Stimulated activated effector memory CD8-positive, alpha-beta T cell treated with anti-CD3 and anti-CD28 coated beads, Interleukin-12 subunit alpha, Interleukin-12 subunit beta, amount 100 ng/mL, for 72 hours (primary cell): ENCODE data around the gene COL24A1.
"Not testable (repeated sequence)": the region's sequence is repeated elsewhere in the genome, so short reads cannot be mapped to it uniquely, and the experiment has no call there.

Source experiments
- ATAC-seq: fragments of 150-1000 bp; cut with Tn5 transposase; 2 replicates; pipeline ENCODE4 v1.10.0; 2021
- DNase-seq, 2 donors: peaks; one replicate each; pipeline ENCODE4 v3.0.0; 2021 to 2022; ENCODE audit warnings: low spot score in 2 of 2
- H3K27ac Mint-ChIP-seq: one replicate; pipeline ENCODE4 v1.8.0; 2022; ENCODE audit warnings: mild to moderate bottlenecking, mixed read lengths
- H3K36me3 Mint-ChIP-seq: one replicate; pipeline ENCODE4 v1.8.0; 2022; ENCODE audit warnings: mild to moderate bottlenecking, mixed read lengths
- H3K4me1 Mint-ChIP-seq: one replicate; pipeline ENCODE4 v1.8.0; 2022; ENCODE audit warnings: mixed read lengths
- H3K4me3 Mint-ChIP-seq: one replicate; pipeline ENCODE4 v1.8.0; 2022; ENCODE audit warnings: mild to moderate bottlenecking, mixed read lengths
- H3K9me3 Mint-ChIP-seq: one replicate; pipeline ENCODE4 v1.8.0; 2022; ENCODE audit warnings: mixed read lengths

Gene COL24A1

GRCh38 chr1:85863639-85864038, 292.9 kb downstream of the COL24A1 start:
- not testable (repeated sequence) for DNase-seq, H3K4me1 Mint-ChIP-seq, H3K9me3 Mint-ChIP-seq, H3K36me3 Mint-ChIP-seq, H3K4me3 Mint-ChIP-seq, ATAC-seq, H3K27ac Mint-ChIP-seq

GRCh38 chr1:85862456-85862855, 294.1 kb downstream of the COL24A1 start:
- no peaks in the 10 kb centered on the region for H3K36me3 Mint-ChIP-seq
- no peak overlapping the region for H3K27ac Mint-ChIP-seq
- H3K4me1 Mint-ChIP-seq: no peaks in the 10 kb centered on the region
- no peak overlapping the region for H3K4me3 Mint-ChIP-seq
- DNase-seq (no peak), ATAC-seq (no peak)
- peaks cover 2% of the 10 kb centered on the region for H3K9me3 Mint-ChIP-seq

GRCh38 chr1:85857991-85858390, 298.6 kb downstream of the COL24A1 start:
- Mint-ChIP-seq H3K27ac (no peak overlapping the region), H3K36me3 (no peaks in the 10 kb centered on the region), H3K4me1 (no peaks in the 10 kb centered on the region), H3K9me3 (peaks cover 5% of the 10 kb centered on the region), H3K4me3 (no peak overlapping the region)
- ATAC-seq: no peak
- DNase-seq: no peak

- DNase-seq (no peak), ATAC-seq (no peak)
- H3K4me1 Mint-ChIP-seq: no peaks in the 10 kb centered on the region
- no peaks in the 10 kb centered on the region for H3K36me3 Mint-ChIP-seq
- no peaks in the 10 kb centered on the region for H3K9me3 Mint-ChIP-seq
- H3K4me3 Mint-ChIP-seq: no peak overlapping the region
- H3K27ac Mint-ChIP-seq: no peak overlapping the region
These were observed 306.3 kb downstream of the COL24A1 start for GRCh38 chr1:85850238-85850637.

- H3K36me3 Mint-ChIP-seq: no peaks in the 10 kb centered on the region
- H3K4me1 Mint-ChIP-seq: no peaks in the 10 kb centered on the region
- ATAC-seq: no peak
- DNase-seq: no peak
- H3K4me3 Mint-ChIP-seq: no peak overlapping the region
- H3K9me3 Mint-ChIP-seq: no peaks in the 10 kb centered on the region
- H3K27ac Mint-ChIP-seq: no peak overlapping the region
These were observed 306.9 kb downstream of the COL24A1 start for GRCh38 chr1:85849660-85850059.

GRCh38 chr1:85847356-85847755, 309.2 kb downstream of the COL24A1 start:
- H3K9me3 Mint-ChIP-seq: no peaks in the 10 kb centered on the region
- ATAC-seq (no peak), DNase-seq (no peak)
- no peaks in the 10 kb centered on the region for H3K36me3 Mint-ChIP-seq
- H3K27ac Mint-ChIP-seq: no peak overlapping the region
- no peak overlapping the region for H3K4me3 Mint-ChIP-seq
- no peaks in the 10 kb centered on the region for H3K4me1 Mint-ChIP-seq

- DNase-seq: no peak
- no peak overlapping the region for H3K4me3 Mint-ChIP-seq
- ATAC-seq: no peak
- no peaks in the 10 kb centered on the region for H3K36me3 Mint-ChIP-seq
- no peaks in the 10 kb centered on the region for H3K9me3 Mint-ChIP-seq
- no peak overlapping the region for H3K27ac Mint-ChIP-seq
- H3K4me1 Mint-ChIP-seq: no peaks in the 10 kb centered on the region
These were observed 309.9 kb downstream of the COL24A1 start for GRCh38 chr1:85846706-85847105.

GRCh38 chr1:85839459-85839858, 317.1 kb downstream of the COL24A1 start:
- H3K4me1 Mint-ChIP-seq: no peaks in the 10 kb centered on the region
- H3K9me3 Mint-ChIP-seq: no peaks in the 10 kb centered on the region

GRCh38 chr1:85838238-85838637, 318.3 kb downstream of the COL24A1 start:
- H3K27ac Mint-ChIP-seq: no peak overlapping the region
- H3K36me3 Mint-ChIP-seq: no peaks in the 10 kb centered on the region
- no peak overlapping the region for H3K4me3 Mint-ChIP-seq
- DNase-seq: no peak
- no peaks in the 10 kb centered on the region for H3K9me3 Mint-ChIP-seq
- ATAC-seq: no peak
- no peaks in the 10 kb centered on the region for H3K4me1 Mint-ChIP-seq

More at GRCh38 chr1:85839459-85839858, 317.1 kb downstream of the COL24A1 start:
- H3K27ac Mint-ChIP-seq: no peak overlapping the region
- H3K4me3 Mint-ChIP-seq: no peak overlapping the region
- H3K36me3 Mint-ChIP-seq: no peaks in the 10 kb centered on the region
- DNase-seq (no peak), ATAC-seq (no peak)

GRCh38 chr1:85836736-85837135, 319.8 kb downstream of the COL24A1 start:
- H3K4me3 Mint-ChIP-seq: no peak overlapping the region
- H3K9me3 Mint-ChIP-seq: no peaks in the 10 kb centered on the region
- ATAC-seq: no peak
- H3K27ac Mint-ChIP-seq: no peak overlapping the region
- no peaks in the 10 kb centered on the region for H3K36me3 Mint-ChIP-seq
- no peak for DNase-seq
- H3K4me1 Mint-ChIP-seq: no peaks in the 10 kb centered on the region

GRCh38 chr1:85833165-85833564, 323.4 kb downstream of the COL24A1 start:
- not testable (repeated sequence) for H3K27ac Mint-ChIP-seq, H3K36me3 Mint-ChIP-seq, H3K9me3 Mint-ChIP-seq, DNase-seq, H3K4me3 Mint-ChIP-seq, ATAC-seq, H3K4me1 Mint-ChIP-seq

- no peak overlapping the region for H3K4me3 Mint-ChIP-seq
- H3K36me3 Mint-ChIP-seq: no peaks in the 10 kb centered on the region
- peaks cover 7% of the 10 kb centered on the region for H3K9me3 Mint-ChIP-seq
- ATAC-seq: no peak
- H3K27ac Mint-ChIP-seq: no peak overlapping the region
- H3K4me1 Mint-ChIP-seq: no peaks in the 10 kb centered on the region
- DNase-seq: no peak
These were observed 325.7 kb downstream of the COL24A1 start for GRCh38 chr1:85830837-85831236.

GRCh38 chr1:85824066-85824840, 332.3 kb downstream of the COL24A1 start:
- Mint-ChIP-seq H3K36me3 (no peaks in the 10 kb centered on the region), H3K4me3 (no peak overlapping the region), H3K27ac (no peak overlapping the region), H3K4me1 (no peaks in the 10 kb centered on the region), H3K9me3 (peaks cover 2% of the 10 kb centered on the region)
- ATAC-seq (no peak), DNase-seq (no peak)

- no peak for DNase-seq
- no peak for ATAC-seq
- Mint-ChIP-seq H3K4me3 (no peak overlapping the region), H3K27ac (no peak overlapping the region), H3K36me3 (no peaks in the 10 kb centered on the region), H3K9me3 (peaks cover 2% of the 10 kb centered on the region), H3K4me1 (no peaks in the 10 kb centered on the region)
These were observed 333.9 kb downstream of the COL24A1 start for GRCh38 chr1:85822696-85823095.

- Mint-ChIP-seq H3K4me3 (no peak overlapping the region), H3K36me3 (no peaks in the 10 kb centered on the region), H3K27ac (no peak overlapping the region), H3K4me1 (no peaks in the 10 kb centered on the region), H3K9me3 (no peaks in the 10 kb centered on the region)
- no peak for ATAC-seq
- DNase-seq: no peak
These were observed 338.2 kb downstream of the COL24A1 start for GRCh38 chr1:85818371-85818770.

GRCh38 chr1:85816606-85817005, 340.0 kb downstream of the COL24A1 start:
- H3K4me3 Mint-ChIP-seq: no peak overlapping the region
- no peaks in the 10 kb centered on the region for H3K9me3 Mint-ChIP-seq
- H3K36me3 Mint-ChIP-seq: no peaks in the 10 kb centered on the region
- H3K27ac Mint-ChIP-seq: no peak overlapping the region
- ATAC-seq: no peak
- DNase-seq: no peak
- H3K4me1 Mint-ChIP-seq: no peaks in the 10 kb centered on the region
